ENCODE data around the gene ANXA1.
"Not testable (repeated sequence)": the region's sequence is repeated elsewhere in the genome, so short reads cannot be mapped to it uniquely, and the experiment has no call there.

The ANXA1 gene

DNA sequence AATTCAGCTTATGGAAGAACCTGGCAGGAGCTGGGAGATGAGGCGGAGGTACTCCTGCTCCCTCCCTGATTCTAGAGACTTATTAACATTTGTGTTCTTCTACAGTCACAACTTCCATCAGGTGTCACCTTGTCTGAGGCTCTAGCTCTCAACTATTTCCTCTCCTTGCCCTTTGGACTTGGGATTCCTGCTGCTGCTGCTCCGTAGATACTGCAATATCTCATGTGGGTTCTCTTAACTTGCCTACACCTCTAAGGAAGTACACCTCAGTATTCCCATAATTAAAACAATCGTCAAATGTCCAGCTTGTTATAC lies 21.2 kb downstream of the ANXA1 start:
- H3K36me3 ChIP-seq (ENCODE audit: control insufficient read depth in 1 of 2, insufficient read depth in 2 of 2, low read length in 2 of 2), result peaks cover under 1 to 6% of the 10 kb centered on the region in 2 donors
- H3K4me3 ChIP-seq (ENCODE audit: low read depth in 1 of 2, low read length in 2 of 2), result no peak overlapping the region
- H3K9me3 ChIP-seq (ENCODE audit: control insufficient read depth in 1 of 2, low read length in 2 of 2), result no peaks in the 10 kb centered on the region
- H3K27ac ChIP-seq (ENCODE audit: low read length), result no peak overlapping the region
- no peaks in the 10 kb centered on the region for H3K4me1 ChIP-seq (ENCODE audit: control insufficient read depth in 1 of 2, insufficient read depth in 2 of 2, low read length in 2 of 2)
- no peaks in the 10 kb centered on the region for H3K27me3 ChIP-seq (ENCODE audit: low read depth, low read length)

DNA sequence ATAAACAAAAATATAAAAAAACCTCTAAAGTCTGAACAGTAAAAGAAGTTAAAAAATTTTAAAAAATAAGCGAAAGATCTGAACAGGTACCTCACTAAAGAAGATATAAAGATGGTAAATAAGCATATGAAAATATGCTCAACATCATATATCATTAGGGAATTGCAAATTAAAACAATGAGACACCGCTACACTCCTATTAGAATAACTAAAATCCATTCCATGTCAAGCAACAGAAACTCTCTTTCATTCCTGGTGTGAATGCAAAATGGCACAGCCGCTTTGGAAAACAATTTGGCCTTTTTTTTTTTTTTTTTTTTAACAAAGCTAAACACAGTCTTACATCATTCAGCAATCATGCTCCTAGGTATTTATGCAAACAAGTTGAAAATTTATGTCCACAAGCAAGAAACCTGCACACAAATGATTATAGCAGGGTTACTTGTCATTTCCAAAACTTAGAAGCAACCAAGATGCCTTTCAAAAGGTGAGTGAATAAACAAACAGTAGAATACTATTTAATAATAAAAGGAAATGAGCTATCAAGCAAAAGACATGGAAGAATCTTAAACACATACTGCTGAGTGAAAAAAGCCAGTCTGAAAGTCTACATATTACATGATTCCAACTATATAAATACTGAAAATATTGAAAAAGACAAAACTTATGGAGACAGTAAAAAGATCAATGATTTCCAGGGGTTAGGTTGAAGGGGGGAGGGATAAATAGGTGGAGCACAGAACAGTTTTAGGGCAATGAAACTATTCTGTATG lies 22.1 kb downstream of the ANXA1 start:
- no peak overlapping the region for H3K27ac ChIP-seq (ENCODE audit: low read length)
- H3K27me3 ChIP-seq (ENCODE audit: low read depth, low read length), result no peaks in the 10 kb centered on the region
- H3K36me3 ChIP-seq (ENCODE audit: control insufficient read depth in 1 of 2, insufficient read depth in 2 of 2, low read length in 2 of 2), result no peaks in the 10 kb centered on the region
- no peak overlapping the region for H3K4me3 ChIP-seq (ENCODE audit: low read depth in 1 of 2, low read length in 2 of 2)
- no peaks in the 10 kb centered on the region for H3K9me3 ChIP-seq (ENCODE audit: control insufficient read depth in 1 of 2, low read length in 2 of 2)
- no peaks in the 10 kb centered on the region for H3K4me1 ChIP-seq (ENCODE audit: control insufficient read depth in 1 of 2, insufficient read depth in 2 of 2, low read length in 2 of 2)

DNA sequence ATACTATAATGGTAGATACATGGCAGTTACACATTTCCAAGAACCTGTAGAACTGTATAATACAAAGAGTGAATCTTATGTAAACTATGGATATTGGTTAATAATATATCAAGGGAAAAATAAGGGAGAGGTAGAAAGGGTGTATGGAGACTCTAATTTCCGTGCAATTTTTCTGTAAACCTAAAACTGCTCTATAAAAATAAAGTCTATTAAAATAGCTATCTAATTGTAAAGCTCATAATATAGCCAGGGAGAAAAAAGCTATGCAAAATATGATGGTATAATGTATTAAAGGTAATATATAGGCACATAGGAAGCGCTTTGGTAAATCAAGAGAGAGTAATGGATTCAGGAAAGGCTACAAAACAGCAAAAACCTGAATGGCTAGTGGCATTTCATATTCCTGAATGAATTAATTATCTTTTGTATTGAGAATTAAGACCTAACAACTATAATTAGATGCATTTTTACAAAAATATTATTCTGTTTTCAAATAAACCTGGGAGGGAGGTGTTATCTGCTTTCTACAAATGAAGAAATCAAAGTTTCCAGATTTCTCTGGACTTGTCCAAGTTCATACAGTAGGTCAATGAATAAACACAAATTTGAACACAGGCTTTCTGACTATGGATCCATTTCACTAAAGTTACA lies 22.8 kb downstream of the ANXA1 start:
- H3K9me3 ChIP-seq (ENCODE audit: control insufficient read depth in 1 of 2, low read length in 2 of 2), result no peaks in the 10 kb centered on the region
- H3K27ac ChIP-seq (ENCODE audit: low read length), result no peak overlapping the region
- H3K4me1 ChIP-seq (ENCODE audit: control insufficient read depth in 1 of 2, insufficient read depth in 2 of 2, low read length in 2 of 2), result no peaks in the 10 kb centered on the region
- no peak overlapping the region for H3K4me3 ChIP-seq (ENCODE audit: low read depth in 1 of 2, low read length in 2 of 2)
- H3K36me3 ChIP-seq (ENCODE audit: control insufficient read depth in 1 of 2, insufficient read depth in 2 of 2, low read length in 2 of 2), result no peaks in the 10 kb centered on the region
- H3K27me3 ChIP-seq (ENCODE audit: low read depth, low read length), result no peaks in the 10 kb centered on the region

DNA sequence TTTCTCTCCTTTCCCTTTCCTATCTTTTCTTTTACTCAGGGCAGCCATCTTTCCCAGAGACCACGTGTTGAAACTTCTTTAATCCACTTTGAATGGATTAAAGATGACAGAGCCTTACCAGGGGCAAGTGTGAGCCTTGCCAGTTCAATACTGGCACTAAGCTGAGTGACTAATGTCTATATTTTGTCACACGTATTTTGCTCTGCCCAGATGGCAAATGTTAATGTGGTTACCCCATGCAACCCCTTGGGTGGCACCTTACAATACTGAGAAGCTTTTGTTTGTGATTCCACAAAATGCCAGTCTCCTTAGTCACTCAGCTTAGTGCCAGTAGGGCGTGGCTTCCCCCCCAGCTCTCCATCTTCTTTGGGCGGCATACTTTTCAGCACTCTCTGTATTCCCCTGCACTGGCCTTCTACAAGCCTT lies 24.8 kb downstream of the ANXA1 start:
- Histone ChIP-seq H3K27me3 (ENCODE audit: low read depth, low read length) (no peaks in the 10 kb centered on the region), H3K4me3 (ENCODE audit: low read depth in 1 of 2, low read length in 2 of 2) (no peak overlapping the region), H3K9me3 (ENCODE audit: control insufficient read depth in 1 of 2, low read length in 2 of 2) (no peaks in the 10 kb centered on the region), H3K27ac (ENCODE audit: low read length) (no peak overlapping the region), H3K4me1 (ENCODE audit: control insufficient read depth in 1 of 2, insufficient read depth in 2 of 2, low read length in 2 of 2) (peaks cover 0 to 6% of the 10 kb centered on the region in 2 donors), H3K36me3 (ENCODE audit: control insufficient read depth in 1 of 2, insufficient read depth in 2 of 2, low read length in 2 of 2) (no peaks in the 10 kb centered on the region)

DNA sequence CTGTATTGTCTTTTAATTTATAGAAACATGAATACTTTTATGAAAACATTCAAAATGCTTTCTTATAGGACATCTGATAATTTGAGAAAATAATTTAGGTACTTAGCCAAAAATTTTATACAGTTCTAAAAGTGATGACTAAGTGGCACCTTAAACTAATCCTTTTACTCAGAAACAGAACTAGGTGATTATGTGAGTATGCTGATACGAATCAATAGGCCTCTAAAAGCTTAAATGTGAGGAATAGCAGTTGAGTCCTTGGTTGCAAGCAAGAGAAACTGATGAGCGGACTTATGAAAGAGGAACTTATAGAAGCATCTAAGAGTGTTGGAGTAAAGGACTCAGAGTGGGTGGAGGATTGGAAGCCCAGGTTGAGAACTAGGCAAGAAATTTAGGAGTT lies 26.4 kb downstream of the ANXA1 start:
- Histone ChIP-seq H3K36me3 (ENCODE audit: control insufficient read depth in 1 of 2, insufficient read depth in 2 of 2, low read length in 2 of 2) (no peaks in the 10 kb centered on the region), H3K9me3 (ENCODE audit: control insufficient read depth in 1 of 2, low read length in 2 of 2) (no peaks in the 10 kb centered on the region), H3K27me3 (ENCODE audit: low read depth, low read length) (no peaks in the 10 kb centered on the region), H3K27ac (ENCODE audit: low read length) (no peak overlapping the region), H3K4me1 (ENCODE audit: control insufficient read depth in 1 of 2, insufficient read depth in 2 of 2, low read length in 2 of 2) (peaks cover 0 to 6% of the 10 kb centered on the region in 2 donors), H3K4me3 (ENCODE audit: low read depth in 1 of 2, low read length in 2 of 2) (no peak overlapping the region)

DNA sequence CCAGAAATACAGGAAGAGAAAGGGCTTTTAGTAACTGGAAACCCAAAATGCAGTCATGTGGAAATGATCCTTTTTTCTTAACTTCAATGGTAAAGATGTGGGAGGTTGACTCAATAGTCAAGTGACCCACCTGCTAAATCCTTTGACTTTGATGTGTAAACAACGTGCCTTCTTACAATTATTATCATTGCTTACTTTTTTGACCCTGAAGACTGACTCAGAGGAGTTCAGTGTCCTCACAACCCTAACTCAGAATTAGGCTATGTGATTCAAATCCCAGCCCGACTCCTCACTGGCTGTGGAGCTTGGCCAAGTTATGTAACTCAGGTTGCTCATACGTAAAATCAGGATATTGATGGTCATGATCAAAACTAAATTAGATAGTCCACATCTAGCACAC lies 27.9 kb downstream of the ANXA1 start:
- no peaks in the 10 kb centered on the region for H3K27me3 ChIP-seq (ENCODE audit: low read depth, low read length)
- no peak overlapping the region for H3K4me3 ChIP-seq (ENCODE audit: low read depth in 1 of 2, low read length in 2 of 2)
- H3K27ac ChIP-seq (ENCODE audit: low read length), result no peak overlapping the region
- peaks cover 0 to 6% of the 10 kb centered on the region in 2 donors for H3K4me1 ChIP-seq (ENCODE audit: control insufficient read depth in 1 of 2, insufficient read depth in 2 of 2, low read length in 2 of 2)
- H3K9me3 ChIP-seq (ENCODE audit: control insufficient read depth in 1 of 2, low read length in 2 of 2), result no peaks in the 10 kb centered on the region
- H3K36me3 ChIP-seq (ENCODE audit: control insufficient read depth in 1 of 2, insufficient read depth in 2 of 2, low read length in 2 of 2), result no peaks in the 10 kb centered on the region

DNA sequence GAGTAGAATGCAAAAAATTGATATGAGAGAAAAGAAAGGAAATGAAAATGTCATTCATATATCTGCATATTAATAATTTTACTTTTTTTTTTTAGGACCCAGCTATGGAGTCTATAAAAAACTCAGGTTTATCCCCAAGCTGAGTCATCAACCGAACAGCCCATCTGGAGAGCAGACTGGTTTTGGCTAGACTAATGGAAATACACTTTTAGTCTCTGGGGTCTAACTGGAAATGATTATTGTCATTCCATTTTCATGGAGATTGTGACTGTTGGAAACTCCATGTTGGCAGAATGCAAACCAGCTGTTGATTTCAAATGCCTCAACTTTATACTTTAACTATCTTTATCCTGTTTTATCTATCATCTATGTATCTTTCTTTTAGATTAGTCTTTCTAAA lies 28.7 kb downstream of the ANXA1 start:
- no peaks in the 10 kb centered on the region for H3K9me3 ChIP-seq (ENCODE audit: control insufficient read depth in 1 of 2, low read length in 2 of 2)
- no peak overlapping the region for H3K27ac ChIP-seq (ENCODE audit: low read length)
- no peaks in the 10 kb centered on the region for H3K36me3 ChIP-seq (ENCODE audit: control insufficient read depth in 1 of 2, insufficient read depth in 2 of 2, low read length in 2 of 2)
- no peaks in the 10 kb centered on the region for H3K27me3 ChIP-seq (ENCODE audit: low read depth, low read length)
- H3K4me3 ChIP-seq (ENCODE audit: low read depth in 1 of 2, low read length in 2 of 2), result no peak overlapping the region
- peaks cover 0 to 6% of the 10 kb centered on the region in 2 donors for H3K4me1 ChIP-seq (ENCODE audit: control insufficient read depth in 1 of 2, insufficient read depth in 2 of 2, low read length in 2 of 2)

DNA sequence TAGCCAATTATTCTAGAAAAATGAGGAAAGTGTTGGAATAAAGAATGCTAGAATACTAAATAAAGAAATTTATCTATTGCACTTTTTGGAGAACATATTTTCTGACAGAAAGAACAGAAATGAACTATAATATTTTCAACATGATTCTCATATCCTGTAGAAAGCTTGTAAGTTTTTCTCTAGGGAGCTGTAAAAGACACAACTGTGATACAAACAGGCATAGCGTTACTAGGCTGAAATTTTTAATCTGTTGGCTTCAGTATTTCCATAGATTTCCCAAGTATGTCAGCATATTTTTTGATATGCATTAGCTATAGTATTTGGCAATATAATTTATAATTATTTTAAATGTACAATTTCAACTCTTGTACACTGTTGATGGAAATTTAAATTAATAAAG lies 31.3 kb downstream of the ANXA1 start:
- Histone ChIP-seq H3K36me3 (ENCODE audit: control insufficient read depth in 1 of 2, insufficient read depth in 2 of 2, low read length in 2 of 2) (no peaks in the 10 kb centered on the region), H3K27me3 (ENCODE audit: low read depth, low read length) (no peaks in the 10 kb centered on the region), H3K4me3 (ENCODE audit: low read depth in 1 of 2, low read length in 2 of 2) (no peak overlapping the region), H3K9me3 (ENCODE audit: control insufficient read depth in 1 of 2, low read length in 2 of 2) (no peaks in the 10 kb centered on the region), H3K27ac (ENCODE audit: low read length) (no peak overlapping the region), H3K4me1 (ENCODE audit: control insufficient read depth in 1 of 2, insufficient read depth in 2 of 2, low read length in 2 of 2) (peaks cover 0 to 6% of the 10 kb centered on the region in 2 donors)

DNA sequence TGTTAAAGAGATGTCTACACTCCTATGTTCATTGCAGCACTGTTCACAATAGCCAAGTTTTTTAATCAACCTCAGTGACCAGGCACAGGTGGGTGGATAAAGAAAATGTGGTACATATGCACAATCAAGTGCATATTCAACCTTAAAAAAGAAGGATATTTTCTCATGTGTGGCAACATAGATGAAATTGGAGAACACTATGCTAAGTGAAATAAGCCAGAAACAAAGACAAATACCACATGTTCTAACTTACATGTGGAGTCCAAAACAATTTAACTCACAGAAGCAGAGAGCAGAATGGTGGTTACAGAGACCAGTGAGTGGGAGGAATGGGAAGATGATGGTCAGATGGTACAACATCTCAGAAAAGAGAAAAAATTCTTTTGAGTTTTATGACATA lies 31.8 kb downstream of the ANXA1 start:
- H3K27ac ChIP-seq (ENCODE audit: low read length), result no peak overlapping the region
- no peak overlapping the region for H3K4me3 ChIP-seq (ENCODE audit: low read depth in 1 of 2, low read length in 2 of 2)

DNA sequence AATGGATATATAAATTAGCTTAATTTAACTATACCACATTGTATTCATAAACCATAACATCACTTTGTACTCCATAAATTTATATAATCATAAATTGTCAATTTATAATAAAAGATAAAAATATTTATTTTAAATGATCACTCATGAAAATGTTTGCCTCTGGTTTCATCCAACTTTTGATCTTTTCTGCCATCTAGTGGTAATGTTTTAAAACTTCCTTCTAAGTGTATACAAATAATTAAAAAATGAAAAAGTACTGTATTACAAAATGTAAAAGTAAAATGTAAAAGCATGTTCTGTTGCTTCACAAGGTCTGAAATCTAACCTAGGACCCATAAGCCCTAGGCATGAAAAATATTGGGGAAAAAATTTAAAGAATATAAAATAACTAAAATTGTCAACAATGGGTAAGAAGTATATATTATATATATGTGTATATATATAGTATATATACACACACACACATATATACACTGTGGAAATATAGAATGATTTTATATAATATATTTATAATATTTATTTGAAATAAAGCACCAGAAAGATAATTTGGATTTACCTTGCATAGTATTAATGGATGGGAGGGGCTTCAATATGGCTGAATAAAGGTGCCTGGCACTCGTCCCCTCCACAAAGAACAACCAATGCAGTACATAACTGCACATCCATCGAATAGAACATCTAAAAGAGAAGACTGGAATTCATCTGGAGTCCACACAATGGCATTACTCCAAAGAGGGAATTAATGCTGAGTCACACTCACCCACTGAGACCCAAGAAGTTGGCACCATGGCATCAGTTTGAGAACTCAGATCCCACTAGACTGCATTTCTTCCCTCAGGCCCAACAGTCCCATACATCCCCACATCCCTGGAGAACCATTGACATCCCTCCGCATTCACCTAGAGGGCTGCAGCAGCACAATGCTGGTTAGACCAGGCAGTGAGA lies 32.5 kb downstream of the ANXA1 start:
- H3K4me3 ChIP-seq (ENCODE audit: low read depth in 1 of 2, low read length in 2 of 2), result no peak overlapping the region
- no peak overlapping the region for H3K27ac ChIP-seq (ENCODE audit: low read length)

More for the DNA sequence above, 31.8 kb downstream of the ANXA1 start:
- no peaks in the 10 kb centered on the region for H3K9me3 ChIP-seq (ENCODE audit: control insufficient read depth in 1 of 2, low read length in 2 of 2)
- H3K4me1 ChIP-seq (ENCODE audit: control insufficient read depth in 1 of 2, insufficient read depth in 2 of 2, low read length in 2 of 2), result peaks cover 0 to 6% of the 10 kb centered on the region in 2 donors
- H3K36me3 ChIP-seq (ENCODE audit: control insufficient read depth in 1 of 2, insufficient read depth in 2 of 2, low read length in 2 of 2), result no peaks in the 10 kb centered on the region
- no peaks in the 10 kb centered on the region for H3K27me3 ChIP-seq (ENCODE audit: low read depth, low read length)

DNA sequence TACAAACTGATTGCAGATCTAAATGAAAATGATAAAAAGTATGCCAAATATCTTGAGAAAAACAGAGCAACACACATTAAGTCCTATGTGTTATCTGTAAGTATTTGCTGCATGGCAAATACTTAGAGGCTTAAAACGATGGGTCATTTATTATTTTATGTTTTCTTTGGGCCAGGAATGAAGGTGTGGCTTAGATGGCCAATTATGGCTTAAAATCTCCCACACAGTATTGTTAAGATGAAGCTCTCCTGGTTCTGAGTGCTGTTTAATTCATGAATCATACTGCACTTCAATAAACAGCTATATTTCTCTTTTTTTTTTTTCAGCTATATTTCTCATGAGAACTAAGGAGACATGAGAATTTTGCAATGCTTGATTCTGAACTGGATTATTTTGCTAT lies 39.4 kb downstream of the ANXA1 start:
- H3K9me3 ChIP-seq (ENCODE audit: control insufficient read depth in 1 of 2, low read length in 2 of 2); H3K27ac ChIP-seq (ENCODE audit: low read length); H3K36me3 ChIP-seq (ENCODE audit: control insufficient read depth in 1 of 2, insufficient read depth in 2 of 2, low read length in 2 of 2); H3K4me1 ChIP-seq (ENCODE audit: control insufficient read depth in 1 of 2, insufficient read depth in 2 of 2, low read length in 2 of 2); H3K4me3 ChIP-seq (ENCODE audit: low read depth in 1 of 2, low read length in 2 of 2); H3K27me3 ChIP-seq (ENCODE audit: low read depth, low read length): not testable (repeated sequence)

More for the DNA sequence above, 32.5 kb downstream of the ANXA1 start:
- Histone ChIP-seq H3K4me1 (ENCODE audit: control insufficient read depth in 1 of 2, insufficient read depth in 2 of 2, low read length in 2 of 2) (peaks cover 0 to 6% of the 10 kb centered on the region in 2 donors), H3K27me3 (ENCODE audit: low read depth, low read length) (no peaks in the 10 kb centered on the region), H3K9me3 (ENCODE audit: control insufficient read depth in 1 of 2, low read length in 2 of 2) (no peaks in the 10 kb centered on the region), H3K36me3 (ENCODE audit: control insufficient read depth in 1 of 2, insufficient read depth in 2 of 2, low read length in 2 of 2) (no peaks in the 10 kb centered on the region)
